OCI-LY3 (cell line): ENCODE results near the gene ALKBH4.

ENCODE experiments used
- H2AFZ ChIP-seq: fragments of 200-600, 300-600 bp; shearing (Covaris generic); 2 replicates; pipeline ENCODE4 v1.6.0; 2014; ENCODE audit warnings: antibody characterized with exemption, low read depth, low read length
- H3K27ac ChIP-seq: fragments of 200-600, 300-600 bp; sonication (generic); 2 replicates; pipeline ENCODE4 v1.5.1; 2014; ENCODE audit warnings: mild to moderate bottlenecking, low read length, moderate library complexity, mixed read lengths
- H3K27me3 ChIP-seq: fragments of 200-600, 300-600 bp; sonication (generic); 2 replicates; pipeline ENCODE4 v1.6.1; 2014; ENCODE audit warnings: low read depth, low read length, mixed read lengths
- H3K36me3 ChIP-seq: fragments of 200-600, 300-600 bp; sonication (generic); replicated peaks from 2 replicates; pipeline ENCODE3; 2014; ENCODE audit warnings: low read depth, low read length, mixed read lengths
- H3K4me1 ChIP-seq: fragments of 300-600, 200-600 bp; sonication (generic); 2 replicates; pipeline ENCODE4 v1.6.1; 2014; ENCODE audit warnings: low read length, mixed read lengths
- H3K4me2 ChIP-seq: fragments of 200-600, 300-600 bp; sonication (generic); 2 replicates; pipeline ENCODE4 v1.6.1; 2014; ENCODE audit warnings: low read length, mixed read lengths
- H3K4me3 ChIP-seq: fragments of 300-600, 200-600 bp; sonication (generic); 2 replicates; pipeline ENCODE4 v1.5.1; 2014; ENCODE audit warnings: antibody characterized with exemption, mild to moderate bottlenecking, low read length, moderate library complexity
- H3K79me2 ChIP-seq: fragments of 300-600, 200-600 bp; shearing (Covaris generic); 2 replicates; pipeline ENCODE4 v1.6.1; 2014; ENCODE audit warnings: mild to moderate bottlenecking, low read length, mixed read lengths
- H3K9ac ChIP-seq: fragments of 300-600, 200-600 bp; shearing (Covaris generic); 2 replicates; pipeline ENCODE4 v1.6.0; 2014; ENCODE audit warnings: mild to moderate bottlenecking, low read length, moderate library complexity
- H3K9me3 ChIP-seq: fragments of 200-600, 300-600 bp; shearing (Covaris generic); 2 replicates; pipeline ENCODE4 v1.6.1; 2014; ENCODE audit warnings: low read length, mixed read lengths; ENCODE audit not compliant: insufficient read depth
- H4K20me1 ChIP-seq: fragments of 200-600, 300-600 bp; sonication (generic); 2 replicates; pipeline ENCODE4 v1.6.1; 2016; ENCODE audit warnings: low read length, mixed read lengths; ENCODE audit not compliant: insufficient read depth
- CTCF ChIP-seq: fragments of 200-600, 300-600 bp; sonication (generic); IDR thresholded peaks from 2 replicates; pipeline ENCODE4 v1.5.1; 2014; ENCODE audit warnings: antibody characterized with exemption, low read length, low read depth
- EZH2phosphoT487 ChIP-seq: fragments of 200-600 bp; shearing (Covaris generic); IDR thresholded peaks from 2 replicates; pipeline ENCODE4 v1.6.1; 2018; ENCODE audit warnings: antibody characterized with exemption, mixed run types, low read depth

The ALKBH4 gene

GRCh38 chr7:102469351-102469971 lies 4.8 kb upstream of the ALKBH4 start:
- no peak for TF ChIP-seq CTCF
- TF ChIP-seq EZH2phosphoT487, result no peak
- Histone ChIP-seq H3K27ac (no peak overlapping the region), H4K20me1 (no peaks in the 10 kb centered on the region), H3K27me3 (no peaks in the 10 kb centered on the region), H3K4me2 (no peak overlapping the region), H2AFZ (no peak overlapping the region), H3K4me1 (peaks cover 6% of the 10 kb centered on the region; the same call in 1 of the 2 replicates), H3K9me3 (no peaks in the 10 kb centered on the region), H3K79me2 (peaks cover 2% of the 10 kb centered on the region), H3K36me3 (no peaks in the 10 kb centered on the region), H3K9ac (no peak overlapping the region), H3K4me3 (no peak overlapping the region)

GRCh38 chr7:102468478-102469350 lies 4.1 kb upstream of the ALKBH4 start:
- Histone ChIP-seq H3K9ac (no peak overlapping the region), H3K79me2 (peaks cover 9% of the 10 kb centered on the region), H3K4me2 (no peak overlapping the region), H3K27ac (no peak overlapping the region), H3K27me3 (no peaks in the 10 kb centered on the region), H3K4me3 (no peak overlapping the region), H3K9me3 (no peaks in the 10 kb centered on the region), H4K20me1 (no peaks in the 10 kb centered on the region), H2AFZ (no peak overlapping the region), H3K36me3 (no peaks in the 10 kb centered on the region), H3K4me1 (peaks cover 10% of the 10 kb centered on the region)
- TF ChIP-seq CTCF (no peak), EZH2phosphoT487 (no peak)

GRCh38 chr7:102467581-102468477 lies 3.2 kb upstream of the ALKBH4 start:
- H4K20me1 ChIP-seq, result no peaks in the 10 kb centered on the region
- H3K9me3 ChIP-seq, result no peaks in the 10 kb centered on the region
- peaks cover 16% of the 10 kb centered on the region for H3K79me2 ChIP-seq
- no peak overlapping the region for H3K9ac ChIP-seq
- peaks cover 12% of the 10 kb centered on the region for H3K4me1 ChIP-seq
- H3K4me3 ChIP-seq, result no peak overlapping the region
- no peak overlapping the region for H3K27ac ChIP-seq
- H3K4me2 ChIP-seq, result no peak overlapping the region
- no peaks in the 10 kb centered on the region for H3K36me3 ChIP-seq
- H3K27me3 ChIP-seq, result no peaks in the 10 kb centered on the region
- no peak overlapping the region for H2AFZ ChIP-seq
- TF ChIP-seq CTCF, result no peak
- no peak for TF ChIP-seq EZH2phosphoT487
